HG02973 (cell line): ENCODE results near the gene DCUN1D3.
"Not testable (repeated sequence)": the region's sequence is repeated elsewhere in the genome, so short reads cannot be mapped to it uniquely, and the experiment has no call there.

Source experiments
- ATAC-seq: cut with Tn5 transposase; IDR thresholded peaks from one replicate; pipeline ENCODE4 v1.9.1; 2021; ENCODE audit warnings: moderate library complexity; ENCODE audit not compliant: unreplicated experiment

Gene DCUN1D3

DNA sequence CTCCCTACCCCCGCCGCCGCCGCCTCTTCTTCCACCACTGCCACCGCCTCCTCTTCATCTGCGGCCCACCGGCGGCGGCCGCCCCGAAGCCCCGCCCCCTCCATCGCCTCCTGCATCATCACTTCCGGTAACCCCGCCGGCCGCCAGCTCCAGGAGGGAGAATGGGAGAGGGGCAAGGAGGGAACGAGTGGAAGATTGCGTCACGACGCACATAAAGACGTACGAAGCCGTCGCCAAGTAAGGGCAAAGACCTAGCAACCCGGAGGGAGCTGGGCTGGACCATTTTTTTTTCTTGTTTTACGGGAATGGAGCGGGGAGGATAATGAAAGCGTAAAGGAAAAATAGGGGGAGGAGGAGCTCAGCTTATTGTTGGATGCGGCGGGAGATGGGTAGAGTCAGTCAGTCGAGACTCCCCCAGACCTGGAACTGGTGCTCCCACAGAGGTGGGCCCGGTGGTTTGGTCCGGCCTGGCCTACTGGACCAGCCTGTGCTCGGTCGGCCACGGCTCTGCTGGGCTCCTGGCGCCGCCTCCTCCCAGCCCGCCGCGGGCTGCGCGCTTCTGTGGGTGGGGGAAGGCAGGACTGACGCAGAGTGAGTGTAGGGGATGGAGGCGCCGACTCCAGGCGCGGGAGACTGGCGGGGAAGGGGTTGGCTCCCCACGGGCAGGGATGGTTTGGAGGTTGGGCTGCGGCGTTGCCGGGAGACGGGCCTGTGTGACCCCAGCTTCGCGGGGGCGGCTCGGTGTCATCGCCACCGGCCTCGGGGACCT is at the start of gene DCUN1D3, which contains the start of gene LYRM1:
Gene DCUN1D3, minus strand, starts transcription at position 60 of the 769 bp plus-strand sequence. CDS start 37,820 bp downstream, outside the sequence.
Gene LYRM1, plus strand, starts transcription at position 473 of the 769 bp plus-strand sequence. CDS start 14,785 bp downstream, outside the sequence.
- ATAC-seq = peak; percentile 62

DNA sequence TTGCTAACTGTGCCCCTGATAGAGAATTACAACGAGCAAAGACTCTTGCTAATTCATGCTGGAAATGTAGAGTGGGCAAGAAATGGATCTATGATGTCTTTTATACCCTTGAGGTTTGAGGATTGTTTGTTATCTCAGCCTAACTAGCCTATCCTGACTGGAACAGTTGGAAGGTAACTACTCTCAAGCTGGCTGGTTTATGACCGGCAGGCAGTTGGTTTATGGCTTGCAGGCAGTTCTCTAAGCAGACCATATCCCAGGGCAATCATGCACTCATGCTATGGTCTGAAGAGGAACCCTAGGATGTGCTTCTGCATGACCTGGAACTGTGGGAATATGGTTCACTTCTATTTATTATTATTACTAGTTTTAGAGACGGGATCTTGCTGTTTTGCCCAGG is 49.5 kb upstream of the DCUN1D3 start:
- no peak for ATAC-seq

DNA sequence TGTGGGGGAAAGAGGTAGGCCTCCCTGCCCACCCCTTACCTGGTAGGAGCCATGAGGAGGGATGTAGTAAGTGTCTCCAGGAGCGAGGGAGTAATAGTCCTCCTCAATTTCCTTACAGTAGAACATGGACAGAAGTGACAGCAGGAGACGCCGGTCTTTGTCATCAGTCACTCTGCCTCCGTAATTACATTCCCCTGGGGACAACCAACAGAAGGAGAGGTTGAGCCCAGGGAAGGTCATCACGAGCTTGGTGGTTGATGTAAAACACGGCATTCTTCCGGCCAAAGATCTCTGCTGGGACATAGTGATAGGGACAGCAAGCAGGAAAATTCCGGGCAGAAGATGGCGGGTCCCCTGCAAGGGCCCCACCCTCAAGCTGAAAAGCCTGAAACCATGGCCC is 48.3 kb upstream of the DCUN1D3 start:
- ATAC-seq = no peak

DNA sequence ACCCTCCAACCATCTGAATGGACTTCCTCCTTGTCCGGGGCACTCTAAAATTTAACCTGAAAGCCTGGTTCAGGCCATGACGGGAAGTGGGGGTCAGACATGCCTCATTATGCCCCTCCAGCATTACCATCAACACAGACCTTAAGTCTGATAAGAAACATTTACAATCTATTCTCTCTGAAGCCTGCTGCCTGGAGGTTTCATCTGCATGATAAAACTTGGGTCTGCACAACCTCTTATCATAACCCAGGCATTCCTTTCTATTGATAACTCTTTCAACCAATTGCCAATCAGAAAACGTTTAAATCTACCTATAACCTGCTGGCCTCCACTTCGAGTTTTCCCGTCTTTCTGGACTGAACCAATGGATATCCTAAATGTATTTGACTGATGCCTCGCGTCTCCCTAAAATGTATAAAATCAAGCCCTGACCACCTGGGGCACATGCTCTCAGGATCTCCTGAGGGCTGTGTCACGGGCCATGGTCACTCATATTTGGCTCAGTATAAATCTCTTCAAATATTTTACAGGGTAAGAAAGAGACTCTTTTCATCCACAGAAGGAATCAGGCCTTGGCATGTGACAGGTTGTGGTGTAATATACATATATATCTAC is 46.0 kb upstream of the DCUN1D3 start:
- no peak for ATAC-seq

DNA sequence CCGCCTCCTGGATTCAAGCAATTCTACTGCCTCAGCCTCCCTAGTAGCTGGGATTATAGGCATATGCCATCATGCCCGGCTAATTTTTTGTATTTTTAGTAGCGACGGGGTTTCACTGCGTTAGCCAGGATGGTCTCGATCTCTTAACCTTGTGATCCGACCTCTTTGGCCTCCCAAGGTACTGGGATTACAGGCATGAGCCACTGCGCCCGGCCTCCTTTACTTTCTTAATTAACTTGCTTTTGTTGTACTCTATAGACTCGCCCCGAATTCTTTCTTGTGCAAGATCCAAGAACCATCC is 45.4 kb upstream of the DCUN1D3 start:
- not testable (repeated sequence) for ATAC-seq

- no peak for ATAC-seq
Observed at GRCh38 chr16:20944861-20945574, 44.9 kb upstream of the DCUN1D3 start.

DNA sequence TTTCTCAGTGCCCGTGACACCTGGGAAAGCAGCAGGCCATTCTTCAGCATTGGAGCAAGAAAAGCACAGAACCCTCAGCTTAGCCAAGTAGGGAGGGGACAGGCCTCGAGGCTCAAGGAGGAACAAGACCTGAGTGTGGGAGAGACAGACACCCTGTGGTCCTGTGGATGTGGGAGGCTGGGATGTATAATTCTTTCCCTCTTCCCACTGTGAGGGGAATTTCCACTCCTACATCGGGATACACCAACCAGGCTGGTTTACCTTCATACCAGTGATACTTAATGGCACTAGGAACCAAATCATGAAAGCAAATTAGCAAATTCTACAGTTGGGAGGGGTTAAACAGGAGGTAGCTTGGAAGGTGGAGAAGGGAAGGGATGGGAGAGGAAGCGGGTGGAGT is 42.1 kb upstream of the DCUN1D3 start:
- no peak for ATAC-seq

DNA sequence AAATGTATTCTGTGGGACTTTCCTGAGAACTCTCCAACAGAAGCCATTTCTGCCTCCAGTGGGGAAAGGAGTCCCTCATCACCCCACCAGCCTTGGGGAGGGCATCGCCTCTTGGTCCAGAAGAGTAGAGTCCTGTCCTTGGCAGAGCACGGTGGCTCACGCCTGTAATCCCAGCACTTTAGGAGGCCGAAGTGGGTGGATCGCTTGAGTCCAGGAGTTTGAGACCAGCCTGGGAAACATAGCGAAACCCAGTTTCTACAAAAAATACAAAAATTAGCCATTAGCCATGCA is 41.4 kb upstream of the DCUN1D3 start:
- ATAC-seq = no peak

DNA sequence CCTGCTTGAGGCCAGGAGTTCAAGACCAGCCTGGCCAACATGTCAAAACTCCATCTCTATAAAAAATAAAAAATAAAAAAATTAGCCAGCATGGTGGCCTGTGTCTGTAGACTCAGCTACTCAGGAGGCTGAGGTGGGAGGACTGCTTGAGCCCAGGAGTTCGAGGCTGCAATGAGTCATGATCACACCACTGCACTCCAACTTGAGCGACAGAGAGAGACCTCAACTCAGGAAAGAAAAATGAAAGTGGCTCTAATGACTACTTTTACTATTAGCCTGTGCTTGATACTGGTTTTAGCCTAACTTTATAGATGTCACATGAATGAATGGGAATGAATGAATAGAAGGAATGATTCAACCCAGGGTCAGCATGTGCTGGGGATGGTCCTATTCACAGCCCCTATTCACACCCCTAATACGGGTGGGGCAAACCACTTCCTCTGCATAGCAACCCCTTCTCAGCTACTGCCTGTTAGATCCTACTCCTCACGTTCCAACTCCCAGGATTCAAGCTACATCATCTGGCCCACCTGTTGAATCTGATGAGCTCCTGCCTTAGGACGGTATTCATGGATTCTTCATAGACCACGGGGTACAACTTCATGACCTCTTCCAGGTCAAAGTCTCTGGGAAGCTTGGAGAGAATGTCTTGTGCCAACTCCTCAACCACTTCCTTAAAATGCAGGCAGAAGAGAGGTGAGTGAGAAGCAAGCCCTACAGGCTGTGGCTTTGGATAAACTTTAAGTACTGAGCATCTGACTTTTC is 40.9 kb upstream of the DCUN1D3 start:
- ATAC-seq = no peak

- no peak for ATAC-seq
Observed at GRCh38 chr16:20939611-20940010, 39.5 kb upstream of the DCUN1D3 start.

DNA sequence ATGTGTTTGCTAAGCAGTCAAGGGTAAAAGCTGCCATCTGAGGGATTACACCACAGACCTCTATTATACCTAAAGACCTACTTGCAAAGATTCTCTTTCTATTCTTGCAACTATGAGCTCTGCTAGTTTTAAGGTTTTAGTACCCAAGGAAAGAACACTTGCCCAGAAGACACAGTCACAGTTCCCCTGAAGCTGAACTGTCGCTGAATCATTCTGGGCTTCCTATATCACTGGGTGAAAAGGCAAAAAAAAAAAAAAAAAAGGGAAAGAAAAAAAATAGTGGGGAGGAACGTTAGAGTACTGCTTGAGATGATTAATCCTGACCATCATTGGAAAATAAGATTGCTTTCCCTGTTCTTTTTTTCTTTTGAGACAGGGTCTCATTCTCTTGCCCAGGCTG is 38.3 kb upstream of the DCUN1D3 start:
- ATAC-seq = no peak

DNA sequence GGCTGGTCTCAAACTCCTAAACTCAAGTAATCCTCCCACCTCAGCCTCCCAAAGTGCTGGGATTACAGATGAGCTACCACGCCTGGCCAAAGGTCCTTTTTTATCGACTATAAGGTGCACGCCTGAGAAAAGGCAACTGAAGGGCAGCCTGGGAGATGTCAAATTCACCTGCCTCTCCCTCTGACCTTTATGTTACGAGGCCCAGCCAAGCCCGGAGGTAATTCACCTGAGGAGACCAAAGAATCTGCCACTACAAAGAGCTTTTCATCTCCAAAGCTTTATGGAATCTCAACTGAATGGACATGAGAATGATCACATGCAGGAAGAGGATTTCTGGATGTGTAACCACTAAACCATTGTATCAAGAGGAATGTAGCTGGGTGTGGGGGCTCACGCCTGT is 37.6 kb upstream of the DCUN1D3 start:
- no peak for ATAC-seq

DNA sequence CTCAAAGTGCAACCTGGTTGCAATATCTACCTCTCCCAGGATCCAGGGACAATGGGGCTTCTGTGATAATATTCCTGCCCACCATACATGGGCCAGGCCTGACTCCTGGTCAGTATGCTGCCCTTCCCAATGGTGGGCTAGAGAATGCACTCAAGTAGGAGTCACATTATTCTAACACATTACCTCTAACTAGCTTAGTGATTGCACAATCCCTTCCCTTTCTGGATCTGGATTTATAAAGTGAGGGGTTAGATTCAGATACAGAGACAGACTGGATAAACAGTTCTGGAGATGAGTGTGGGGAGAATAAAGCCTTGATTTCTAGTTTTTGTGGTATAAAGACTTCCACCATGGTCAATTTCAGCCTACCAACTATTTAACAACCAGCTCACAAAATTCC is 33.4 kb upstream of the DCUN1D3 start:
- no peak for ATAC-seq

DNA sequence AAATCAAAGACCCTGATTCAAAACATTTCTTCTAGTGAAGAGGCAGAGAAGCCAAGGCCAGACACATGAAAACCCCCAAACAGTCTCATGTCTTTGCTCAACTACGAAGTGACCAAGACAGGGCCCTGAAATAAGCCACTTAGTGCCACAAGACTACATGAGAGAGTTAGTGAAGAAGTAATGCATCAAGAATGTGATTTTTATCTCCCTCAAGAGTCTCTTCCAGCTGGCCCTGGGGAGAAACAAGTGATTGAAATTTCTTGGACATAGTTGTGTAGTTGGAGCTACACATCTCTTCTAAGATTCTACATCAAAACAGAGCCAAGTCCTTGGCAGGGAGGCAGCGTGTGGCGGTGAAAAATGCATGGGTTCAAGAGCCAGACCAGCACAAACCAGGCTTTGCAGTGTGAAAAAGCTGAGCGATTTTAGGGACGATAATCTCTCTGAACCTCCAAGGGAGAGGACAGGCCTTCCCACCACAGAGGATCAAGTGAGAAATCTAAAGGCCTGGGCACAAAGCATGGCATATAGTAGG is 31.0 kb upstream of the DCUN1D3 start:
- no peak for ATAC-seq

GRCh38 chr16:20930365-20930690 is 30.2 kb upstream of the DCUN1D3 start:
- ATAC-seq = no peak

- not testable (repeated sequence) for ATAC-seq
Observed at GRCh38 chr16:20929676-20930364, 29.7 kb upstream of the DCUN1D3 start.

DNA sequence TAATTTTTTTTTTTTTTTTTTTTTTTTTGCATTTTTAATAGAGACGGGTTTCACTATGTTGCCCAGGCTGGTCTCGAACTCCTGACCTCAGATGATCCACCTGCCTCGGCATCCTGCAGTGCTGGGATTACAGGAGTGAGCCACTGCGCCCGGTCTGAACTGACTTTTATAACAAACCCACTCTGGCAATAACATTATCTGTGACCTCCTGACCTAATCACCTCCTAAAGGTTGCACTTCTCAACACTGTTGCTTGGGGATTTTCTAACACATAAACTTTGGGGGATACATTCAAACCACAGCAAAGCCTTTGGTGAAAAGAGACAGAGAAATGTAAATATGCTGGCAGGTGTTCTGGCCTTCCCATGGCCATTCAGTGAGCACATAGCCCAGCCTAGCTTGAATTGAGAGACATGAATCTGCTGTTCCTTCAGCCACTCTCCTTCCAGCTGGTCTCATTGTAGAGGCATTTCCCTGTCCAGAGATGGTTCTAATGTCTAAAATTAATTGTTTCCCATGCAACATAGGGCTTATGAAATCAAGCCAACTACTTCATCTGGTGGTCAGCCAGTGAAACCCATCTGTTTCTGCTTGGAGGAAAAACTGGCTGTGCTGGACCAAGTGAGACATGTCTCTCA is 28.7 kb upstream of the DCUN1D3 start:
- ATAC-seq = no peak

DNA sequence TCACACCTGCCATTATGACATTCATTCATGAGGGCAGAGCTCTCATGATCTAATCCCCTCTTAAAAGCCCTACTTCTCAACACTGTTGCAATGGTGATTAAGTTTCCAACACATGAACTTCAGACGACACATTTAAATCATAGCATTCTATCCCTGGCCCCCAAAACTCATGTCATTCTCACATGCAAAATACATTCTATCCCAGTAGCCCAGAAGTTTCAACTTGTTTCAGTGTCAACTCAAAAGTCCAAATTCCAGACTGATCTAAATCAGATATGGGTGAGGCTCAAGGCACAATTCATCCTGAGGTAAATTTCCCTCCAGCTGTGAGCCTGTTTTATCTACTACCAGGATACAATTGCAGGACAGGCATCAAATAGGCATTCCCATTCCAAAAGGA is 25.6 kb upstream of the DCUN1D3 start:
- no peak for ATAC-seq

- ATAC-seq = no peak
Observed at GRCh38 chr16:20923876-20924275, 23.7 kb upstream of the DCUN1D3 start.

GRCh38 chr16:20920799-20921198 is 20.6 kb upstream of the DCUN1D3 start:
- no peak for ATAC-seq
